HG03060 (cell line): ENCODE data around the gene CNGA4.
A peak's percentile ranks its signal among the peaks of the same experiment; 100 is the strongest.
"Not testable (repeated sequence)": the region's sequence is repeated elsewhere in the genome, so short reads cannot be mapped to it uniquely, and the experiment has no call there.

Experiments used
- ATAC-seq: cut with Tn5 transposase; IDR thresholded peaks from one replicate; pipeline ENCODE4 v1.9.1; 2021; ENCODE audit warnings: low read depth, moderate number of reproducible peaks; ENCODE audit not compliant: unreplicated experiment

CNGA4 gene

GRCh38 chr11:6225024-6225423 lies 13.9 kb upstream of the CNGA4 start:
- no peak for ATAC-seq

- ATAC-seq, result no peak
Measured at GRCh38 chr11:6225896-6226295, 13.0 kb upstream of the CNGA4 start.

GRCh38 chr11:6228520-6228919 lies 10.4 kb upstream of the CNGA4 start:
- no peak for ATAC-seq

GRCh38 chr11:6229911-6230310 lies 9.0 kb upstream of the CNGA4 start:
- no peak for ATAC-seq

- ATAC-seq, result no peak
Measured at GRCh38 chr11:6232899-6233298, 6.0 kb upstream of the CNGA4 start.

- ATAC-seq, result no peak
Measured at GRCh38 chr11:6233984-6234386, 4.9 kb upstream of the CNGA4 start.

- ATAC-seq, result peak; percentile 96
Measured at GRCh38 chr11:6234387-6235107, 4.3 kb upstream of the CNGA4 start, which contains the start of gene FHIP1B. FHIP1B (minus strand) TSS chr11:6234636; CDS start chr11:6224516, 10,120 bp downstream.

GRCh38 chr11:6237266-6237665 lies 1.6 kb upstream of the CNGA4 start:
- no peak for ATAC-seq

GRCh38 chr11:6237761-6238302 lies 1.1 kb upstream of the CNGA4 start:
- ATAC-seq, result no peak

- no peak for ATAC-seq
Measured at GRCh38 chr11:6240139-6240538, 1.2 kb downstream of the CNGA4 start.

- no peak for ATAC-seq
Measured at GRCh38 chr11:6240781-6241180, 1.9 kb downstream of the CNGA4 start.

GRCh38 chr11:6241316-6241715 lies 2.4 kb downstream of the CNGA4 start:
- ATAC-seq, result no peak

GRCh38 chr11:6245536-6245935 lies 6.6 kb downstream of the CNGA4 start:
- ATAC-seq, result no peak

GRCh38 chr11:6248248-6248647 lies 9.4 kb downstream of the CNGA4 start:
- ATAC-seq, result no peak

- not testable (repeated sequence) for ATAC-seq
Measured at GRCh38 chr11:6248897-6249296, 10.0 kb downstream of the CNGA4 start.

- ATAC-seq, result no peak
Measured at GRCh38 chr11:6249770-6250555, 11.1 kb downstream of the CNGA4 start.

- ATAC-seq, result no peak
Measured at GRCh38 chr11:6251120-6251733, 12.3 kb downstream of the CNGA4 start.

GRCh38 chr11:6251990-6252473 lies 13.1 kb downstream of the CNGA4 start:
- ATAC-seq, result no peak

- ATAC-seq, result peak; percentile 54
Measured at GRCh38 chr11:6253197-6253596, 14.3 kb downstream of the CNGA4 start.

GRCh38 chr11:6258141-6258540 lies 19.3 kb downstream of the CNGA4 start:
- no peak for ATAC-seq

- no peak for ATAC-seq
Measured at GRCh38 chr11:6258571-6259081, 19.7 kb downstream of the CNGA4 start.
